HG02759 (cell line): ENCODE measurements around the gene ARHGAP22.

Experiments
- ATAC-seq: cut with Tn5 transposase; IDR thresholded peaks from one replicate; pipeline ENCODE4 v1.9.1; 2021; ENCODE audit warnings: mild to moderate bottlenecking, moderate library complexity; ENCODE audit not compliant: unreplicated experiment

The ARHGAP22 gene

GRCh38 chr10:48501226-48501625 is 103.6 kb downstream of the ARHGAP22 start:
- ATAC-seq, result no peak

DNA sequence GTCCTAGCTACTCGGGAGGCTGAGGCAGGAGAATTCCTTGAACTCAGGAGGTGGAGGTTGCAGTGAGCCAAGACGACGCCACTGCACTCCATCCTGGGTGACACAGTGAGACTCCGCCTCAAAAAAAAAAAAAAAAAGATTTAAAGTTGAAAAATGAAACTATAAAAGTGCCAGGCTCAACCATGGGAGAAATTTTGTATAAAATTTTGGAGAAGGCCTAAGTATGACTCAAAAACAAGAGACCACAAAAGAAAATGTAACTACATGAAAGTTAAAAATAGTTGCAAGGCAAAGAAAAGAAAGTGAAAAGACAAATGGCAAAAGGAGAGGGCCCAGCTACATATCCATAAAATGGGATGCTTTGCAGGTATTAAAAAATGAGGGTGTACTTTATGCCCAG is 104.1 kb downstream of the ARHGAP22 start:
- no peak for ATAC-seq

GRCh38 chr10:48498940-48499510 is 105.8 kb downstream of the ARHGAP22 start:
- ATAC-seq, result no peak

DNA sequence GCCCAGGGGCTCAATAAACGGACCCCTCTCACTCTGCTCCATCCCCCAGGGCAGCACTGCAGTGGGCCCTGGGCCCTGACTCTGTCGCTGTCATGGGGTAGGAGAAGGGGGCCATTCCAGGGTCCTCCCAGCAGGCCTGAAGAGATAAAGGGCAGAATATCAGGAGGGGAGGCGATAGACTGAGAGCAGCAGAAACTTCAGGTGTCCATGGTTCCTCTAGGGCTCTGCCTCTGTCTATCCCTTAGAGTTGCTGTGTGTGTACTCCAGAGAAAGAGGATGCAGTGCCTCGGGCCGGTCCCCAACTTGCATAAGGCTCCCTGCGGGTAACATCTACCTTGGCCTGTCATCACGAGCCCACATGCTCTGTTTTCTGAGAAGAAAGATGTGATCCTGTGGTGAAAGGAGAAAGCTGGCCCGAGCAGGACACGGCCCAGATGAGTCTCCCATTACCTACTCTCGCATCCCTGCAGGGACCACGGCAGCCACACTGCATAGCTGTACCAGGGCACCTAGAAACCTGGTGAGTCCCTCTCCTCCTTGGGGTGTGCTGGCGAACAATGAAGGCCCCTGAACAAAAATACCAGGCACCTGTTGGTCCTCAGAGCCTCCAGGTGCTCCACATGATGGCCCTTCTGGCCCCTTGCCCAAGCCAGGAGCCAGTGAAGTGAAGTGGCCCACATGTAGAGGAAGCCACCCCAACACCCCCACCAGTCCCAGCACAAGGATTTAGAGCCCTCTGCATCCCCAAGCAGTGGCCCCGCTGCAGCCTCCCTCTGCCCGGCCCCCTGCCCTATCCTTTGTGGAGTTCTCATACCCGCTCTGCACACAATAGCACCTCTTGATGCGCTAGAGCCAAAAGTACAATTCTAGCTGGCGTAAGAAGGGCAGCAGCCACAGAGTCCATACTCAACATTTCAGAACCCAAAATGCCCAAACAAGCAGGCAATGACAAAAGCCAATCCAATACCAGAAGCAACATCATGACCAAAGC is 106.8 kb downstream of the ARHGAP22 start:
- ATAC-seq, result no peak

GRCh38 chr10:48496831-48497779 is 107.8 kb downstream of the ARHGAP22 start:
- ATAC-seq, result no peak

DNA sequence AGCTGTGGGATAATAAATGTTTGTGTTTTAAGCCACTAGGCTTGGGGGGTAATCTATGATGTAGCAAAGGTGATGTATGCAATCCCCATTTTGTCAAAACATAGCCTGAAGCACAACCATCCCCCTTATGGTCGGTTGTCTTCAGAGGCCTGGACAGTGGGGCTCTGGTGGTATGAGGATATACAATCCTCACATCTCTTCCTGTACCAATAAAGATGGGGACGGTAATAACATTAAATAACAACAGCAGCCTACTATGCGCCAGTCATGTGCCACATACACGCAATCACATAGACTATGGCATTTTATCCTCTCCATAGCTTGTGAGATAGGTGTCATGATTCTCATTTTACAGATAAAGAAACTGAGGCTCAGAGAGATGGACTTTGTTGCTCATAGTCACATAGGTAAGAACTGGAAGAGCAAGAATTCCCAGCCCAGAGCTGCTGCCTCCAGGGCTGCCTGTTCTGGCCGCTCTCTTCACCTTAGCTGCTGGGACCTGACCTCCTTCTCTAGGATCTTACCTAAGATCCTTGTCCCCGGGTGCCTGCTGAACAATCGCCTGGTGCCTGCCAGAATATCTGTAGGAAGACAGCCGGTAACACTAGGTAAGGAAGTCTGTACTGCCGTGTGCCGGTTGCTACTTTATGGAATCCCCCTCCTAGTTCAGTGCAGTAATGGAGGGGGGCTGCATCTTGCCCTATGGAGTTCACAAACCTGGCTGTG is 108.6 kb downstream of the ARHGAP22 start:
- no peak for ATAC-seq

GRCh38 chr10:48495282-48496045 is 109.4 kb downstream of the ARHGAP22 start:
- ATAC-seq, result no peak

- ATAC-seq, result no peak
Observed at GRCh38 chr10:48494611-48495010, 110.3 kb downstream of the ARHGAP22 start.

DNA sequence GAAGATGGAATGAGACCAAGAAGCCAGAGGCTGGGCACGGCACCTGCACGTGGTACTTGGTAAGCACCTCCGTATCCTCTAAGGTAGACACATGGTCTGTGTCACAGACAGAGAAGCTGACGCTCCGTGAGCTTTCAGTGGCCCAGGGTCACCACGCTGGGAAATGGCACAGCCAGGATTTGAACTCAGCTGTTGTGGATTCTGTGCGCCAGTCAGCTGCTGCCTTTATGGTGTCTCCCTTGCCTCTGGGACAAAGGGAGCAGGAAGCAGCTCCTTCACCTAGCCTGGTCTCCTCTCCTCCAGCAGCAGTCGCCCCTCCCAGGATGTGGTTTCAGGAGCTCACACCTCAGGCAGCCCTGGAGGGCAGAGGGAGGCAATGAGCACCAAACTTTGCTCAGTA is 110.8 kb downstream of the ARHGAP22 start:
- ATAC-seq, result no peak

DNA sequence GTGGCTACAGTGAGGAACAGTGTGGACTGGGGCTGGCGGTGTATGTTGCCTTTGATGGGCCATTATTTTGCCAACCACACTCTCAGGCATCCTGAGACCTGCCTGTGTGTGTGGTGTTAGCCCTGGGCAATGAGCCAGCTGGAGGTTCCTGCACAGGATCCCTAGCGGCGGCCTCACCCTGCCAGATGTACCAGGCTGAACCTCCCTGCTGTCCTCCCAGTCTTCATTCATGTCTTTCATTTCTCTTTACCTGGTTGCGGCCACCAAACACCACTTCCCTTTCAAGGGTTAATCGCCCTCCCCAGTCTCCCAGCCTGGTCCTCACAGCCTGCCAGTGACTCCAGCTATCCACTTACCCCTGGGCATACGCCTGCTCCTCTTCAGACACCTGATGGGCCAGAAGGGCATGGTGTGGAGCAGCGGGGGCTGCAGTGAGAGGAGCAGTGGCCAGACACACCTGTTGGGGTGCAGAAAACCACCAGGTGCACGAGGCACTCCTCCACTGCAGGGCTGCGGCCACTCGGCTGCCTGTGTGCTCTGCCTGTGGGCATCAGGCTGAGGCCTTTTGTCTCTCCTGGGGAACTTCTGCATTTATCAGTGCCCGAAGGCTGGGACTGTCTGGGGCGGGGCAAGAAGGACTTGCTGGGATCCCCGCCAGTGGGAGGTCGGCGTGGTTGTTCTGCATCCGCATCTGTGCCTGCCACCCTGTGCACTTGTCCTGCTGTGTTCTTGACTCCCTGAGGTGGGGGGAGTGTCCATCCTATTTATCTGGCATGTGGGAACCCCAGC is 111.6 kb downstream of the ARHGAP22 start:
- ATAC-seq, result no peak

- ATAC-seq, result no peak
Observed at GRCh38 chr10:48492201-48492600, 112.7 kb downstream of the ARHGAP22 start.

GRCh38 chr10:48491392-48492139 is 113.3 kb downstream of the ARHGAP22 start:
- no peak for ATAC-seq

DNA sequence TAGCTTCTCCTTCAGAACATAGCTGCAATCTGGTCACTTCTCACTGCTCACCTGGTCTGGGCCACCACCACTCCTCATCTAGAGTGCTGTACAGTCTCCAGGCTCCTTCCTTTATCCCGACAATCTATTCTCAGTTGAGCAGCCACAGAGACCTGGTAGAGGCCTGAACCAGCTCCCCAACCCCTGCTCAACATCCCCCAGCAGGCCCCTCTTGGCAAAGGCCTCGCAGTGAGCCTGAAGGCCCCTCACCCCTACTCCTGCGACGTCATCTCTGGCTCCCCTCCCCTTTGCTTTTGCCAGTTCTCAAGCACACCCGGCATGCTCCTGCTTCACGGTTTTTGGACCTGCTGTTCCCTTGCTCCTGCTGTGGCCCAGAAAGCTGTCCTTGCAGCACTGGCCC is 113.9 kb downstream of the ARHGAP22 start:
- ATAC-seq, result no peak

- no peak for ATAC-seq
Observed at GRCh38 chr10:48490571-48490940, 114.3 kb downstream of the ARHGAP22 start.

DNA sequence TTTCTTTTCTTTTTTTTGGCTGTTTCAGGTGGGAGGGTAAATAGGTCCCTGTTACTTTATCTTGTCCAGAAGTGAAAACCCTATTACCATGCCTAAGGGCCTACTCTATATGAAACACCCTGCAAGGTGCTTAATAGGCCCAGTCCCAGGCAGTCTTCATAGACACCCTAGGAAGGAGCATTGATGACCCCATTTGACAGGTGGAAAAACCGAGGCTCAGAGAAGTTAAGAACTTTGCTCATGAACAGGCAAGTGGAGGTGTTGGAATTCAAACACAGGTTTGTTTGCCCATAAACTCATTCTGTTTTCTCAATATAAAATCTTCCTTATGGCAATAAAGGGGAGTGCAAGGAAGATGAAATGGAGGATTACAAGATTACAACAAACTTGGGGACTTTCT is 115.8 kb downstream of the ARHGAP22 start:
- no peak for ATAC-seq

- ATAC-seq, result no peak
Observed at GRCh38 chr10:48487244-48487643, 117.6 kb downstream of the ARHGAP22 start.

DNA sequence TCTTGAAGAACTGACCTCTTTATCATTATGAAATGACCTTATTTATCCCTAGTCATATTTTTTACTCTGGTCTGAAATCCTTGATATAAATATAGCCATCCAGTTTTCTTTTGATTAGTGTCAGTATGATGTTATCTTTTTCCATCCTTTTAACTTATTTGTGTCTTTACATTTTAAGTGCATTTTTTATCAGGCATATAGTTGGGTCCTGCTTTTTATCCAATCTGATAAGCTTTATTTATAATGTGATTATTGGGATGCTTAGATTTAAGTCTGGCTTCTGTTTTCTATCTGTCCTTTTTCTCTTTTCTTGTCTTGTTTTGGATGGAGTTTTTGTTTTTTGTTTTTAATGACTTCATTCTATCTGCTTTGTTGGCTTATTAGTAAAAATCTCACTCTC is 119.2 kb downstream of the ARHGAP22 start:
- no peak for ATAC-seq

DNA sequence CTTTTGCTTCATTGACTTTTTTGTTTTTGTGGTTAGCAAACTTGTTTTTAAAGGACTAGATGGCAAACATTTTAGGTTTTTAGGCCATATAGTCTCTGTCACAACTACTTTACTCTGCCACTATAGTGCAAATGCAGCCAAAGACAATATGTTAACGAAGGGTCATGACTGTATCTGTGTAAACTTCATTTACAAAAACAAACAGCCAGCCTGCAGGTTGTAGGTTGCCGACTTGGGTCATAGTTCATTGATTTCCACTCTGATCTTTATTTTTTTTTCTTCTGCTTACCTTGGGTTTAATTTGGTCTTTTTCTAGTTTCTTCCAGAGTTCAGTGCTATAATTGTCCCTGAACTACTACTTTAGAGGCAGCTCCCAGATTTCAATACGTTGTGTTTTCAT is 120.0 kb downstream of the ARHGAP22 start:
- ATAC-seq, result no peak
